Transverse colon (tissue), 4 donors: ENCODE results near the gene ZDHHC14. TPM values are rescaled to one million over a fixed set of nuclear protein-coding genes. Genes with fewer than 3 reads are reported as not detected.

Source experiments
- DNase-seq: peaks from one replicate; pipeline ENCODE4 v3.0.0-alpha.2; 2019
- H3K27ac ChIP-seq, 4 donors: fragments of 200-600 bp; sonication (generic); 2 replicates each; pipeline ENCODE4 v1.5.1; 2016 to 2018; ENCODE audit warnings: inconsistent platforms in 4 of 4
- H3K27me3 ChIP-seq: fragments of 200-600 bp; sonication (generic); 2 replicates; pipeline ENCODE4 v1.5.1; 2017; ENCODE audit warnings: inconsistent platforms
- H3K36me3 ChIP-seq, 4 donors: fragments of 200-600 bp; sonication (generic); 2 replicates each; pipeline ENCODE4 v1.5.1; 2017 to 2019; ENCODE audit warnings: inconsistent platforms in 4 of 4
- H3K4me1 ChIP-seq, 4 donors: fragments of 200-600 bp; sonication (generic); 2 replicates each; pipeline ENCODE4 v1.5.1; 2017 to 2020; ENCODE audit warnings: inconsistent platforms in 4 of 4
- H3K4me3 ChIP-seq, 4 donors: fragments of 200-600 bp; sonication (generic); 1 replicate in 1 of 4; 2 replicates in 3 of 4; pipeline versions ENCODE4 v1.5.1 to v1.6.1; 2017 to 2019; ENCODE audit warnings: inconsistent platforms in 4 of 4
- H3K9me3 ChIP-seq, 2 donors: fragments of 200-600 bp; sonication (generic); 2 replicates each; pipeline ENCODE4 v1.5.1; 2017 to 2019; ENCODE audit warnings: inconsistent platforms in 2 of 2
- EP300 ChIP-seq: sonication (generic); formaldehyde crosslinking; IDR thresholded peaks from one replicate; pipeline ENCODE4 v1.6.1; 2017; ENCODE audit warnings: antibody characterized with exemption, low read depth
- POLR2A ChIP-seq: fragments of 450-650 bp; IDR thresholded peaks from one replicate; pipeline ENCODE4 v1.6.1; 2016; ENCODE audit warnings: antibody characterized with exemption, mild to moderate bottlenecking, moderate library complexity
- POLR2AphosphoS5 ChIP-seq, 3 donors: sonication (generic); formaldehyde crosslinking; IDR thresholded peaks; one replicate each; pipeline ENCODE4 v1.6.1; 2016; ENCODE audit warnings: antibody characterized with exemption in 3 of 3
- WGBS, 2 donors: methylation state at CpG; one replicate each; pipeline ENCODE4 v1.1.5; 2018; ENCODE audit warnings: low coverage in 1 of 2; 5-methylcytosine and 5-hydroxymethylcytosine counted together
- in situ Hi-C, 4 donors: fragments of 200-750 bp; cut with MboI; loops; one replicate each; pipeline versions ENCODE4 v1.15.0 to v1.15.1; 2017; ENCODE audit warnings: low sequenced_read_pairs in 3 of 4, low pct_ligation_motif_present in 1 of 4, low pct_unique_long_range_greater_than_20kb in 1 of 4
- intact Hi-C: fragments of 100-400 bp; cut with DNase I; formaldehyde crosslinking; loops from one replicate; pipeline ENCODE4 v1.15.1; 2023; ENCODE audit warnings: low total_unique reads
- total RNA-seq, 4 donors: library from RNA; depleted of rRNA; stranded (reverse); fragments of >200 nt; gene quantifications; one replicate each; pipeline ENCODE4 v1.1.0, GENCODE V29; 2016
- TF ChIP-seq, protein P1 (sequence below), 5 experiments: fragments of 200-600 bp in 3 of 5; fragments of 450-650 bp in 2 of 5; sonication (generic) in 3 of 5; IDR thresholded peaks; 1 replicate in 2 of 5; 2 replicates in 3 of 5; pipeline ENCODE4 v1.5.1; 2016 to 2017; ENCODE audit warnings: antibody characterized with exemption in 5 of 5, inconsistent platforms in 3 of 5, mild to moderate bottlenecking in 2 of 5, moderate library complexity in 1 of 5

The ZDHHC14 gene
- total RNA-seq, 4 donors from 2014 or later: 10.2 to 16.5 (median 12.5) TPM

DNA sequence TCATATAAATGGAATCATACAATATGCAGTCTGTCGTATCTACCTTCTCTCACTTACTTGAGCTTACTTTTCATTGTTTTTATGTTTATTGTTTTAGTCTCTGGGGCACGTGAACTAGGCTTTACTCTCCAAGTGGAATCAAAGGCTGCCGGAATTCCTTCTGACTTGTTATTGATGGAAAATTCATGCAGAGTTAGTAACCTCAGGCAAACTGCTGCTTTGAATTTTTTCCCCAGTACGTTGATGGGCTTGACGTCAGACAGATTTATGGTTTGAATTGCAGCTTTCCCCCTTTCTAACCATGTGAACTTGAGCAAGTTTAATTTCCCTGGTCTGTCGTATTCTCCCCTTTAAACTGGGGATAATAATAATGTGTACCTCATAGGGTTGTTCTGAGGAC lies 68.6 kb downstream of the ZDHHC14 start:
- intact Hi-C loops (no loop called here), in situ Hi-C loops (no loop called here)
- no peak for DNase-seq
- Histone ChIP-seq H3K4me1 (peaks cover 0 to 12% (median 5%) of the 10 kb centered on the region in 4 donors), H3K4me3 (no peak overlapping the region), H3K9me3 (no peaks in the 10 kb centered on the region), H3K27ac (no peak overlapping the region), H3K27me3 (no peaks in the 10 kb centered on the region), H3K36me3 (no peaks in the 10 kb centered on the region)
- no peak for TF ChIP-seq EP300
- no peak for TF ChIP-seq POLR2AphosphoS5 (IDR thresholded peaks at IDR 0.05)
- TF ChIP-seq, protein P1, sequence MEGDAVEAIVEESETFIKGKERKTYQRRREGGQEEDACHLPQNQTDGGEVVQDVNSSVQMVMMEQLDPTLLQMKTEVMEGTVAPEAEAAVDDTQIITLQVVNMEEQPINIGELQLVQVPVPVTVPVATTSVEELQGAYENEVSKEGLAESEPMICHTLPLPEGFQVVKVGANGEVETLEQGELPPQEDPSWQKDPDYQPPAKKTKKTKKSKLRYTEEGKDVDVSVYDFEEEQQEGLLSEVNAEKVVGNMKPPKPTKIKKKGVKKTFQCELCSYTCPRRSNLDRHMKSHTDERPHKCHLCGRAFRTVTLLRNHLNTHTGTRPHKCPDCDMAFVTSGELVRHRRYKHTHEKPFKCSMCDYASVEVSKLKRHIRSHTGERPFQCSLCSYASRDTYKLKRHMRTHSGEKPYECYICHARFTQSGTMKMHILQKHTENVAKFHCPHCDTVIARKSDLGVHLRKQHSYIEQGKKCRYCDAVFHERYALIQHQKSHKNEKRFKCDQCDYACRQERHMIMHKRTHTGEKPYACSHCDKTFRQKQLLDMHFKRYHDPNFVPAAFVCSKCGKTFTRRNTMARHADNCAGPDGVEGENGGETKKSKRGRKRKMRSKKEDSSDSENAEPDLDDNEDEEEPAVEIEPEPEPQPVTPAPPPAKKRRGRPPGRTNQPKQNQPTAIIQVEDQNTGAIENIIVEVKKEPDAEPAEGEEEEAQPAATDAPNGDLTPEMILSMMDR (IDR thresholded peaks at IDR 0.05): no peak
- TF ChIP-seq POLR2A: no peak
- 61 to 62% methylated on average over 6 of the region's 6 CpGs for WGBS, 2 donors

DNA sequence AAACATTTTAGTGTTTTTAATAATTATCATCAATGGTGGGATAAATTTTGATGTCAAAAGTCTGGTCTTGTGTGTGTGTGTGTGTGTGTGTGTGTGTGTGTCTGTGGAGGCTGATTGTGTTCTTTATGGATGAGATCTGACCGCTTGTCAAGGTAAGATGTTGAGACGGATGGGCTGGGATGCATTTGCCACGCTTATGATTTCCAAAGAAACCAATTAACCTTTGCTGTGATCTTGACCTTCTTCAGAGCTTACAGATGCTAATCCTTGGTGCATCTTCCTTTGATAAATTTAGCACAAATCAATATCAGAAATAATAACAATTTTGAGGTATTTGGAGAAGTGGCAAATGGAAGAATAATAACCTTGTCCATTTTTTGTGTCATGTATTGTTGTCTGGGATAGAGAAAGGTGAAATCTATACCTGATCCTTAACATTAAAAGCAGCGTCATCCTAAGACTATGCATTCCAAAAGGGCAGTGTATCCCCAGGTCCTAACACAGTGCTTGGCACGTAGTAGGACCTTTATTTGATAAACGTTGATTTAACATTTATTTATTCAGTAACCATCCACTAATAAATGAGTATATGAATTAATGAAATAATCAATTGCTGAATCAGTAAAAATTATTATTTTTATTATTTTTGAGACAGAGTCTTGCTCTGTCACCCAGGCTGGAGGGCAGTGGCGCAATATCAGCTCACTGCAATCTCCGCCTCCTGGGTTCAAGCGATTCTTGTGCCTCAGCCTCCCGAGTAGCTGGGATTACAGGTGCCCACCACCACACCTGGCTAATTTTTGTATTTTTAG lies 70.1 kb downstream of the ZDHHC14 start:
- intact Hi-C loops: no loop called here

DNA sequence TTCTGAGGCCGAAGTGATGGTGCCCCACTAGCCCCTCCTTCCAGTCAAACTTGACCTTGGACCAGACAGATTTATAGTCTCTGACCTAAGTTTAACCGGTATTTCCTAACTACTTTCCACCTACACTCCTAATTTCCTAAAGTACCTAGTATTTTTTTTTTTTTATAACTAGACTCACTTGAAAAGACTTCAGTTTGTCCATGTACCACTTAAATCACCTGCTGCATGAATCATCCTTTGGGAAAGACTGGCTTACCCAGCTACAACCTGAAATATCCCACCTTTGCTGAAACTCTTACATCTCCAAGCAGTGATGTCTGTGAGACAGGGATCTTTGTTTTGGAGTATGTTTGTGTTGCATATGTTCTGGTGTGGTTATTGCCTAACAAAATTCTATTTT lies 71.1 kb downstream of the ZDHHC14 start:
- no peak for DNase-seq

More for the DNA sequence above, 70.1 kb downstream of the ZDHHC14 start:
- Histone ChIP-seq H3K36me3 (no peaks in the 10 kb centered on the region), H3K9me3 (no peaks in the 10 kb centered on the region), H3K4me3 (no peak overlapping the region), H3K4me1 (peaks cover 0 to 12% (median 5%) of the 10 kb centered on the region in 4 donors), H3K27me3 (no peaks in the 10 kb centered on the region), H3K27ac (no peak overlapping the region)
- 82 to 98% methylated on average over 6 to 10 of the region's 10 CpGs for WGBS, 2 donors
- TF ChIP-seq POLR2AphosphoS5 (IDR thresholded peaks at IDR 0.05) (no peak), EP300 (no peak)
- TF ChIP-seq, protein P1 (IDR thresholded peaks at IDR 0.05): no peak
- in situ Hi-C loops: no loop called here
- no peak for DNase-seq

DNA sequence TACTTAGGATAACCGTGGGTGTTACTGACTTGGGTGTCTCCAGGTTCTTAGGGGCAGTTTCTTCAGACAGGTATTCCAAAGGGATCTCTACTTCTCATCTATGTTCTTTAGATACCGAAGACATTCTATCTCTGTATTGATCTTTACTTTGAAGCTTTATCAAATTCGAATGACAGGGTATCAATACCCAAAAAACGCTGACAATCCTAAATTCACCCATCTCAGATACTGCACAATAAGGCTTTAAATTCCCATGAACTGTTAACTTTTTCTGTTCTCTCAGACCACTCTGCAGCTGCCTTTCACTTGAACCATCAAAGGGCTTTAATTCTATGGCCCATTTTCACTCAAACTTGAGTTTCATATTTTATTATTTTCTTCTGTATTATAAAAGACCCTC lies 72.1 kb downstream of the ZDHHC14 start:
- no peaks in the 10 kb centered on the region for H3K36me3 ChIP-seq
- no peaks in the 10 kb centered on the region for H3K9me3 ChIP-seq
- H3K4me1 ChIP-seq: peaks cover 0 to 12% (median 5%) of the 10 kb centered on the region in 4 donors
- intact Hi-C loops: no loop called here
- H3K27ac ChIP-seq: no peak overlapping the region
- H3K4me3 ChIP-seq: no peak overlapping the region
- no peak for TF ChIP-seq POLR2A
- TF ChIP-seq, protein P1 (IDR thresholded peaks at IDR 0.05): no peak
- TF ChIP-seq EP300: no peak
- TF ChIP-seq POLR2AphosphoS5 (IDR thresholded peaks at IDR 0.05): no peak
- in situ Hi-C loops: no loop called here
- 60 to 84% methylated on average over 4 of the region's 4 CpGs for WGBS, 2 donors
- DNase-seq: no peak
- H3K27me3 ChIP-seq: no peaks in the 10 kb centered on the region

More for the DNA sequence above, 71.1 kb downstream of the ZDHHC14 start:
- H3K27me3 ChIP-seq: no peaks in the 10 kb centered on the region
- no peaks in the 10 kb centered on the region for H3K9me3 ChIP-seq
- no peaks in the 10 kb centered on the region for H3K36me3 ChIP-seq
- H3K4me1 ChIP-seq: peaks cover 0 to 12% (median 5%) of the 10 kb centered on the region in 4 donors
- H3K27ac ChIP-seq: no peak overlapping the region
- H3K4me3 ChIP-seq: no peak overlapping the region
- 52 to 72% methylated on average over 2 of the region's 2 CpGs for WGBS, 2 donors
- intact Hi-C loops: no loop called here
- TF ChIP-seq EP300 (no peak), POLR2AphosphoS5 (IDR thresholded peaks at IDR 0.05) (no peak)
- TF ChIP-seq, protein P1 (IDR thresholded peaks at IDR 0.05): no peak
- in situ Hi-C loops: no loop called here
